ENCODE data around the gene SLC25A38. TPM values are rescaled to one million over a fixed set of nuclear protein-coding genes. Genes with fewer than 3 reads are reported as not detected.

The SLC25A38 gene
- polyA plus RNA-seq, 3 donors from 2014 or later = 32.1 to 55.0 (median 37.8) TPM

GRCh38 chr3:39435006-39435748 lies 52.0 kb downstream of the SLC25A38 start:
- no peaks in the 10 kb centered on the region for H3K36me3 Mint-ChIP-seq
- H3K27ac Mint-ChIP-seq = no peak overlapping the region
- no peak overlapping the region for H3K4me3 Mint-ChIP-seq
- H3K4me1 Mint-ChIP-seq = no peaks in the 10 kb centered on the region
- no peak for DNase-seq
- H3K27me3 Mint-ChIP-seq (ENCODE audit: low read depth in 3 of 3) = peaks cover 0 to 4% (median 0%) of the 10 kb centered on the region in 3 donors
- H3K9me3 Mint-ChIP-seq = peaks cover 0 to 3% (median 0%) of the 10 kb centered on the region in 6 donors

DNA sequence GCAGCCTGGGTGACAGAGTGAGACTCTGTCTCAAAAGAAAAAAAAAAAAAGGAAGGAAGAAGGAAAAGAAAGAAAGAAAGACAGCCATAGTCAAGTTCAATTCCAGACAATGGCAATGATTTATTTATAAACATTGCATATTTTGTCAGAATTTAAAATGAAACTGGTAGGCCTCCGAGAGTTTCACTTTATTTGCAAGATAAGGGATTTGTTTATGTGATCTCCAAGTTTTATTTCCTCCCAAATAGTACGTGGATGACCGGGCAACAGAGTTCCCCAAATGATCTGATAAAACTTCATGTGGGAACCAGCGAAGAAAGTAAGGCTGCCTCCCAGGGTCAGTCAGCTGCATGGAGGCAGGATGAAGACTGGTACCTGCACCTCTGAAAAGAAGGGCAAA lies 55.7 kb downstream of the SLC25A38 start:
- no peak for DNase-seq
- no peaks in the 10 kb centered on the region for H3K4me1 Mint-ChIP-seq
- H3K4me3 Mint-ChIP-seq = no peak overlapping the region
- H3K27ac Mint-ChIP-seq = no peak overlapping the region
- H3K9me3 Mint-ChIP-seq = no peaks in the 10 kb centered on the region
- peaks cover 0 to 5% (median 1%) of the 10 kb centered on the region in 3 donors for H3K27me3 Mint-ChIP-seq (ENCODE audit: low read depth in 3 of 3)
- no peaks in the 10 kb centered on the region for H3K36me3 Mint-ChIP-seq

- DNase-seq = no peak
- H3K9me3 Mint-ChIP-seq = no peaks in the 10 kb centered on the region
- H3K4me3 Mint-ChIP-seq = no peak overlapping the region
- no peaks in the 10 kb centered on the region for H3K36me3 Mint-ChIP-seq
- no peak overlapping the region for H3K27ac Mint-ChIP-seq
- H3K4me1 Mint-ChIP-seq = no peaks in the 10 kb centered on the region
- peaks cover 3 to 5% (median 4%) of the 10 kb centered on the region in 3 donors for H3K27me3 Mint-ChIP-seq (ENCODE audit: low read depth in 3 of 3)
Measured at GRCh38 chr3:39440316-39440715, 57.1 kb downstream of the SLC25A38 start.

DNA sequence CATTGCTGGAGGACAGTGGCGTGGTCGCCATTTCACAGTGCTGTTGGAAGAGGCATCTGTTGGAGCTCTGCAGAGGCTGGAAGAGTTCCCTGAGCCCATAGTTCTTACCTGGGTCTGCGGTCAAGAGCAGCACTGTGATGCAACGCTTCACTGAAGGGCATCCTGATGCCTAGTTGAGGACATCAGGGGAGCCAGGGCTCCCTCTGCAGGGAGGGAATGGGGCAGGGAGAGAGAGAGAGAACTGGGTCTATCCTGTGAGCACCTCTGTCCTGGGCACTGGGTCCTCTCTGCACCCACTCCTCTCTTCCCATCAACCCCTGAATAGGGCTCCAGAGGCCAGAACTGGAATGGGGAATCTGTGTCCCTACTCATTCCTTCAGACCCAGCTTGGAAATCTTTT lies 60.4 kb downstream of the SLC25A38 start:
- H3K27ac Mint-ChIP-seq = no peak overlapping the region
- no peak overlapping the region for H3K4me3 Mint-ChIP-seq
- no peaks in the 10 kb centered on the region for H3K9me3 Mint-ChIP-seq
- no peaks in the 10 kb centered on the region for H3K4me1 Mint-ChIP-seq
- H3K27me3 Mint-ChIP-seq (ENCODE audit: low read depth in 3 of 3) = peaks cover 4 to 5% (median 5%) of the 10 kb centered on the region in 3 donors
- H3K36me3 Mint-ChIP-seq = no peaks in the 10 kb centered on the region
- no peak for DNase-seq

GRCh38 chr3:39445927-39446326 lies 62.8 kb downstream of the SLC25A38 start:
- no peak for DNase-seq
- no peak overlapping the region for H3K4me3 Mint-ChIP-seq
- no peaks in the 10 kb centered on the region for H3K36me3 Mint-ChIP-seq
- H3K9me3 Mint-ChIP-seq = no peaks in the 10 kb centered on the region
- no peak overlapping the region for H3K27ac Mint-ChIP-seq
- H3K4me1 Mint-ChIP-seq = no peaks in the 10 kb centered on the region
- peaks cover 3 to 7% (median 4%) of the 10 kb centered on the region in 3 donors for H3K27me3 Mint-ChIP-seq (ENCODE audit: low read depth in 3 of 3)

DNA sequence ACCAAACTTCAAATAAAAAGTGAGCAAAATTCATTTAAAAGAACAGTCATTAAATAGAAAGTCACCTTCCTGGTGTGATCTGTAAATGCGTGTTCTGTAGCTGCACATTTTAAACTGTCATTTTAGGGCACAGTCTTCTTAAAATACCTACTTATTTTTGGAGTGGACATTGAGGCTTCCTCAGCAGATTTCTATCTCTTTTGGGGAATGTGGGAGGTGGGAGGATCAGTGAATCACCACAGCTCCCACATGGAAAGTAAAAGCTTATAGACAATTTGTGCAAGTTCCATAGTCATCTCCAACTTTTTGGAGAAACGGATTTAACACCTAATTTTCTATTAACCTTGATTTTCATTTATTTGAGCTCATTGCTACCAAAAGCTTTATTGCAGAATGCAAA lies 63.3 kb downstream of the SLC25A38 start:
- Mint-ChIP-seq H3K27me3 (ENCODE audit: low read depth in 3 of 3) (peaks cover 3 to 7% (median 4%) of the 10 kb centered on the region in 3 donors), H3K4me3 (no peak overlapping the region), H3K36me3 (no peaks in the 10 kb centered on the region), H3K27ac (no peak overlapping the region), H3K9me3 (no peaks in the 10 kb centered on the region), H3K4me1 (no peaks in the 10 kb centered on the region)
- DNase-seq = no peak

Other genes starting within 250 kb of the SLC25A38 start
- gene CSRNP1, start 229.8 kb upstream of the SLC25A38 start, polyA plus RNA-seq = 10 to 100 TPM; 42.1 to 46.6 (median 43.4) TPM
- gene XIRP1, start 190.8 kb upstream of the SLC25A38 start, polyA plus RNA-seq = under 1 TPM in 2 of 3 donors, not detected in 1; 0.03 to 0.27 TPM
- 1,000 to 10,000 TPM in 1 of 3 donors, 100 to 1,000 TPM in 2; 338 to 1,281 (median 522) TPM for gene CX3CR1, start 103.3 kb upstream of the SLC25A38 start, polyA plus RNA-seq
- 1 to 10 TPM in 2 of 3 donors, not detected in 1; 1.1 TPM for gene CCR8, start 53.7 kb upstream of the SLC25A38 start, polyA plus RNA-seq
- 100 to 1,000 TPM; 496 to 820 (median 547) TPM for gene RPSA, start 23.4 kb downstream of the SLC25A38 start, polyA plus RNA-seq
- gene MOBP, start 84.3 kb downstream of the SLC25A38 start, polyA plus RNA-seq = not detected